HG03045 (cell line): Measurements from ENCODE around the gene WWOX.

Experiments used
- ATAC-seq: cut with Tn5 transposase; IDR thresholded peaks from one replicate; pipeline ENCODE4 v1.9.1; 2021; ENCODE audit warnings: mild to moderate bottlenecking, moderate library complexity; ENCODE audit not compliant: unreplicated experiment

The WWOX gene

GRCh38 chr16:78871241-78871640 lies 771.8 kb downstream of the WWOX start:
- no peak for ATAC-seq

GRCh38 chr16:78876671-78877070 lies 777.2 kb downstream of the WWOX start:
- no peak for ATAC-seq

GRCh38 chr16:78877114-78877655 lies 777.7 kb downstream of the WWOX start:
- no peak for ATAC-seq

GRCh38 chr16:78878570-78878969 lies 779.1 kb downstream of the WWOX start:
- no peak for ATAC-seq

GRCh38 chr16:78879011-78879410 lies 779.6 kb downstream of the WWOX start:
- ATAC-seq: no peak

GRCh38 chr16:78882150-78882549 lies 782.7 kb downstream of the WWOX start:
- ATAC-seq: no peak

GRCh38 chr16:78882751-78883150 lies 783.3 kb downstream of the WWOX start:
- ATAC-seq: no peak

- no peak for ATAC-seq
These were observed 784.8 kb downstream of the WWOX start for GRCh38 chr16:78884204-78884603.

- ATAC-seq: no peak
These were observed 789.9 kb downstream of the WWOX start for GRCh38 chr16:78889346-78889745.

- no peak for ATAC-seq
These were observed 791.0 kb downstream of the WWOX start for GRCh38 chr16:78890373-78890895.

GRCh38 chr16:78892951-78893733 lies 793.7 kb downstream of the WWOX start:
- no peak for ATAC-seq

- ATAC-seq: no peak
These were observed 795.4 kb downstream of the WWOX start for GRCh38 chr16:78894886-78895285.

GRCh38 chr16:78895681-78896080 lies 796.2 kb downstream of the WWOX start:
- ATAC-seq: no peak

- no peak for ATAC-seq
These were observed 796.8 kb downstream of the WWOX start for GRCh38 chr16:78896280-78896679.

- no peak for ATAC-seq
These were observed 797.8 kb downstream of the WWOX start for GRCh38 chr16:78897299-78897698.

- no peak for ATAC-seq
These were observed 800.8 kb downstream of the WWOX start for GRCh38 chr16:78900044-78900811.

GRCh38 chr16:78900966-78901365 lies 801.5 kb downstream of the WWOX start:
- no peak for ATAC-seq

GRCh38 chr16:78902321-78902720 lies 802.9 kb downstream of the WWOX start:
- no peak for ATAC-seq

GRCh38 chr16:78903237-78903636 lies 803.8 kb downstream of the WWOX start:
- ATAC-seq: no peak

- ATAC-seq: no peak
These were observed 804.4 kb downstream of the WWOX start for GRCh38 chr16:78903843-78904242.

- no peak for ATAC-seq
These were observed 806.7 kb downstream of the WWOX start for GRCh38 chr16:78906135-78906534.

GRCh38 chr16:78909226-78909625 lies 809.8 kb downstream of the WWOX start:
- no peak for ATAC-seq
